CD14-positive monocyte (primary cell): ENCODE results near the gene NR4A2. TPM values are rescaled to one million over a fixed set of nuclear protein-coding genes. Genes with fewer than 3 reads are reported as not detected.

Experiments used
- DNase-seq, 3 donors: peaks; one replicate each; pipeline ENCODE4 v3.0.0-alpha.2; 2011 to 2022
- H2AFZ ChIP-seq: 2 replicates; pipeline ENCODE4 v1.6.0; 2012; ENCODE audit warnings: mild to moderate bottlenecking, low read depth, low read length, inconsistent platforms; ENCODE audit not compliant: insufficient read depth, poor library complexity, severe bottlenecking
- H3K27ac ChIP-seq, 2 donors: 1 replicate in 1 of 2; 2 replicates in 1 of 2; pipeline ENCODE4 v1.5.1; 2012 to 2013; ENCODE audit warnings: low read length in 2 of 2, control low read depth in 1 of 2, inconsistent platforms in 1 of 2, low read depth in 1 of 2, mild to moderate bottlenecking in 1 of 2
- H3K27me3 ChIP-seq, 2 donors: one replicate each; pipeline versions ENCODE4 v1.6.0 to v1.6.1; 2011 to 2013; ENCODE audit warnings: low read length in 2 of 2; ENCODE audit not compliant: control insufficient read depth in 2 of 2, insufficient read depth in 2 of 2
- H3K36me3 ChIP-seq, 2 donors: replicated peaks in 1 of 2; 1 replicate in 1 of 2; 2 replicates in 1 of 2; pipeline versions ENCODE4 v1.5.1 to v1.6.1; 2012 to 2013; ENCODE audit warnings: low read length in 2 of 2, control low read depth in 1 of 2, inconsistent platforms in 1 of 2, mild to moderate bottlenecking in 1 of 2; ENCODE audit not compliant: insufficient read depth in 2 of 2, control insufficient read depth in 1 of 2
- H3K4me1 ChIP-seq, 2 donors: 1 replicate in 1 of 2; 2 replicates in 1 of 2; pipeline versions ENCODE4 v1.5.1 to v1.6.1; 2012 to 2013; ENCODE audit warnings: low read length in 2 of 2, control low read depth in 1 of 2, inconsistent platforms in 1 of 2, mild to moderate bottlenecking in 1 of 2, moderate library complexity in 1 of 2; ENCODE audit not compliant: insufficient read depth in 2 of 2, control insufficient read depth in 1 of 2
- H3K4me2 ChIP-seq: replicated peaks from 2 replicates; pipeline ENCODE3; 2012; ENCODE audit warnings: low read length, moderate library complexity, mild to moderate bottlenecking; ENCODE audit not compliant: poor library complexity, severe bottlenecking; ENCODE audit errors: extremely low read depth
- H3K4me3 ChIP-seq, 3 experiments: fragments of 200-600 bp in 1 of 3; sonication (generic) in 1 of 3; replicated peaks in 1 of 3; 1 replicate in 2 of 3; 2 replicates in 1 of 3; pipeline ENCODE4 v1.5.1; 2011 to 2013; ENCODE audit warnings: low read length in 3 of 3, mild to moderate bottlenecking in 3 of 3, control low read depth in 2 of 3, low read depth in 2 of 3, inconsistent platforms in 1 of 3, moderate library complexity in 1 of 3
- H3K79me2 ChIP-seq: 2 replicates; pipeline ENCODE4 v1.6.0; 2012; ENCODE audit warnings: mild to moderate bottlenecking, control low read depth, inconsistent platforms, low read length, moderate library complexity; ENCODE audit not compliant: insufficient read depth
- H3K9ac ChIP-seq: 2 replicates; pipeline ENCODE4 v1.6.0; 2017; ENCODE audit warnings: low read length, mild to moderate bottlenecking; ENCODE audit not compliant: insufficient read depth, poor library complexity, severe bottlenecking
- H3K9me3 ChIP-seq, 2 donors: replicated peaks in 1 of 2; 1 replicate in 1 of 2; 2 replicates in 1 of 2; pipeline versions ENCODE4 v1.5.1 to v1.6.1; 2012 to 2013; ENCODE audit warnings: low read length in 2 of 2, control low read depth in 1 of 2; ENCODE audit not compliant: control insufficient read depth in 1 of 2, insufficient read depth in 1 of 2
- H4K20me1 ChIP-seq: 2 replicates; pipeline ENCODE4 v1.6.0; 2012; ENCODE audit warnings: mild to moderate bottlenecking, low read length, control low read depth, moderate library complexity; ENCODE audit not compliant: insufficient read depth
- H3K27ac Mint-ChIP-seq, 7 donors: one replicate each; pipeline ENCODE4 v1.8.0; 2020; ENCODE audit warnings: mild to moderate bottlenecking in 7 of 7, mixed read lengths in 7 of 7, moderate library complexity in 6 of 7, inconsistent platforms in 2 of 7
- H3K27me3 Mint-ChIP-seq, 3 donors: one replicate each; pipeline ENCODE4 v1.8.0; 2021 to 2022; ENCODE audit warnings: low read depth in 3 of 3, mild to moderate bottlenecking in 3 of 3, mixed read lengths in 3 of 3, moderate library complexity in 3 of 3, inconsistent platforms in 1 of 3
- H3K36me3 Mint-ChIP-seq, 2 donors: one replicate each; pipeline ENCODE4 v1.8.0; 2020; ENCODE audit warnings: mixed read lengths in 2 of 2, inconsistent platforms in 1 of 2, mild to moderate bottlenecking in 1 of 2
- H3K4me1 Mint-ChIP-seq: one replicate; pipeline ENCODE4 v1.8.0; 2020; ENCODE audit warnings: mild to moderate bottlenecking, mixed read lengths
- H3K4me3 Mint-ChIP-seq, 2 donors: one replicate each; pipeline ENCODE4 v1.8.0; 2020; ENCODE audit warnings: mild to moderate bottlenecking in 2 of 2, mixed read lengths in 2 of 2, moderate library complexity in 1 of 2
- H3K9me3 Mint-ChIP-seq, 7 donors: one replicate each; pipeline ENCODE4 v1.8.0; 2020 to 2022; ENCODE audit warnings: mixed read lengths in 7 of 7, mild to moderate bottlenecking in 6 of 7, moderate library complexity in 6 of 7, inconsistent platforms in 2 of 7
- WGBS: methylation state at CpG from one replicate; pipeline ENCODE4 v1.1.5; 2013; ENCODE audit warnings: missing lambda C conversion rate; ENCODE audit not compliant: insufficient coverage; 5-methylcytosine and 5-hydroxymethylcytosine counted together
- intact Hi-C, 2 donors: fragments of 100-400 bp; cut with micrococcal nuclease; formaldehyde crosslinking; loops; one replicate each; pipeline versions ENCODE4 v1.15.0 to v1.15.1; 2023
- polyA plus RNA-seq, 3 donors: library from polyadenylated mRNA; depleted of rRNA in 1 of 3; unstranded in 2 of 3; stranded (reverse) in 1 of 3; fragments of 300-500 nt in 2 of 3; fragments of >200 nt in 1 of 3; fragmentation: Illumina TruSeq in 2 of 3; gene quantifications; 1 replicate in 2 of 3; 2 replicates in 1 of 3; pipeline ENCODE4 v1.2.3, GENCODE V29; 2012 to 2021
- TF ChIP-seq, protein P1 (sequence below): fragments of 200-600 bp; IDR thresholded peaks from one replicate; pipeline ENCODE4 v1.8.0; 2022; ENCODE audit warnings: antibody characterized with exemption, mild to moderate bottlenecking

NR4A2 gene
- polyA plus RNA-seq, 3 donors: 12.1 to 213 (median 21.6) TPM

DNA sequence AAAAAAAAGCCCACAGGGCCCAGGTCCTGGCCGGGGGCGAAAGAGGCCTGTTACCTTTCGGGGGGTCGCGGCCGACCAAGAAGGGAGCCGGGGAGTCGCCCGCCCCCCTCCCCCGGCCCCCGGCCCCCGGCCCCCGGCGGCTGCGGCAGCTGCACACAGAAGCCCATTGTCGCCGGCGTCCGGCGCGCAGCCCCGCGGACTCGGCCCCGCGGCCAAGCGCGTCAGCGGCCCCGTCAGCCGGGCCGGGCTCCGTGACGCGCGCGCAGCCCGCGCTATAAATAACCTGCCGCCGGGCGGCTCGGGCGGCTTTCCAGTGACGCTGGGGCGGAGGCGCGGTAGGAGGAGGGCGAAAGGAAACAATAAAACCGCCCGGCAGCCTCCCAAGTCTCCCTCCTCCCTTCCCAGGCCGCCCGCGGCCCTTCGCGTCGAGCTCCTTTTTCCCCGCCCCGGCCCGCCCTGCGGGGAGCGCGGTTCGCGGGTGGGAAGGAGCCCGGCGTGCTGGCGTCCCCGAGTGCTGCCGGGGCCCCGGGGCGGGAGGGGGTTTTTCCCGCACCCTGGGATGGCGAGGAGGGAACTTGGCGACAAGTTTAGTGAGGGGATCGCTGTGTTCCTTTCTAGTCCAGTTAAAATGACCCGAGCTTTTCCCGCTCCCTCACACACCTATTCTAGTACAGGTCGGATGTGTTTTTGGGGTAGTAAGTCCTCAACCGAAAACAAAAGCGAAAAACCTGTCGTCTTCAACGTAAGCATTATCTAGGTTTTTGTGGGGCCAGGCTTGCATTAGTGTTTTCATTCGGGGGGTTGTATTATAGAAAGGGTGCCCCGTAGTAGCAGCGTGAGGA, 10.0 kb upstream of the NR4A2 start:
- H3K9me3 Mint-ChIP-seq: no peaks in the 10 kb centered on the region
- Histone ChIP-seq H3K4me3 (peak overlapping the region; percentile 86 to 93 (median 91)), H3K27me3 (no peaks in the 10 kb centered on the region), H3K4me2 (peak overlapping the region; percentile 89), H3K27ac (peak overlapping the region; percentile 99), H3K9me3 (no peaks in the 10 kb centered on the region), H4K20me1 (no peaks in the 10 kb centered on the region), H3K9ac (peak overlapping the region; percentile 98), H3K36me3 (no peaks in the 10 kb centered on the region), H3K4me1 (peaks cover 25 to 31% of the 10 kb centered on the region in 2 donors), H3K79me2 (peaks cover 19% of the 10 kb centered on the region), H2AFZ (peak overlapping the region; percentile 44)
- DNase-seq: peak; percentile 89 to 93 (median 90)
- H3K4me1 Mint-ChIP-seq: peaks cover 37% of the 10 kb centered on the region
- H3K36me3 Mint-ChIP-seq: no peaks in the 10 kb centered on the region
- H3K27me3 Mint-ChIP-seq: peaks cover 0 to 4% (median 2%) of the 10 kb centered on the region in 3 donors
- H3K27ac Mint-ChIP-seq: peak overlapping the region; percentile 97 to 99 (median 99)
- under 1% methylated on average over 47 of the region's 86 CpGs for WGBS
- intact Hi-C loops: loop anchor here in 1 of 2 donors (2.0 kb wide), 1 partner anchor 58 kb away; no protein-coding TSS in a partner anchor
- TF ChIP-seq, protein P1, sequence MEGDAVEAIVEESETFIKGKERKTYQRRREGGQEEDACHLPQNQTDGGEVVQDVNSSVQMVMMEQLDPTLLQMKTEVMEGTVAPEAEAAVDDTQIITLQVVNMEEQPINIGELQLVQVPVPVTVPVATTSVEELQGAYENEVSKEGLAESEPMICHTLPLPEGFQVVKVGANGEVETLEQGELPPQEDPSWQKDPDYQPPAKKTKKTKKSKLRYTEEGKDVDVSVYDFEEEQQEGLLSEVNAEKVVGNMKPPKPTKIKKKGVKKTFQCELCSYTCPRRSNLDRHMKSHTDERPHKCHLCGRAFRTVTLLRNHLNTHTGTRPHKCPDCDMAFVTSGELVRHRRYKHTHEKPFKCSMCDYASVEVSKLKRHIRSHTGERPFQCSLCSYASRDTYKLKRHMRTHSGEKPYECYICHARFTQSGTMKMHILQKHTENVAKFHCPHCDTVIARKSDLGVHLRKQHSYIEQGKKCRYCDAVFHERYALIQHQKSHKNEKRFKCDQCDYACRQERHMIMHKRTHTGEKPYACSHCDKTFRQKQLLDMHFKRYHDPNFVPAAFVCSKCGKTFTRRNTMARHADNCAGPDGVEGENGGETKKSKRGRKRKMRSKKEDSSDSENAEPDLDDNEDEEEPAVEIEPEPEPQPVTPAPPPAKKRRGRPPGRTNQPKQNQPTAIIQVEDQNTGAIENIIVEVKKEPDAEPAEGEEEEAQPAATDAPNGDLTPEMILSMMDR: no peak
- H3K4me3 Mint-ChIP-seq: peak overlapping the region; percentile 91 to 92

DNA sequence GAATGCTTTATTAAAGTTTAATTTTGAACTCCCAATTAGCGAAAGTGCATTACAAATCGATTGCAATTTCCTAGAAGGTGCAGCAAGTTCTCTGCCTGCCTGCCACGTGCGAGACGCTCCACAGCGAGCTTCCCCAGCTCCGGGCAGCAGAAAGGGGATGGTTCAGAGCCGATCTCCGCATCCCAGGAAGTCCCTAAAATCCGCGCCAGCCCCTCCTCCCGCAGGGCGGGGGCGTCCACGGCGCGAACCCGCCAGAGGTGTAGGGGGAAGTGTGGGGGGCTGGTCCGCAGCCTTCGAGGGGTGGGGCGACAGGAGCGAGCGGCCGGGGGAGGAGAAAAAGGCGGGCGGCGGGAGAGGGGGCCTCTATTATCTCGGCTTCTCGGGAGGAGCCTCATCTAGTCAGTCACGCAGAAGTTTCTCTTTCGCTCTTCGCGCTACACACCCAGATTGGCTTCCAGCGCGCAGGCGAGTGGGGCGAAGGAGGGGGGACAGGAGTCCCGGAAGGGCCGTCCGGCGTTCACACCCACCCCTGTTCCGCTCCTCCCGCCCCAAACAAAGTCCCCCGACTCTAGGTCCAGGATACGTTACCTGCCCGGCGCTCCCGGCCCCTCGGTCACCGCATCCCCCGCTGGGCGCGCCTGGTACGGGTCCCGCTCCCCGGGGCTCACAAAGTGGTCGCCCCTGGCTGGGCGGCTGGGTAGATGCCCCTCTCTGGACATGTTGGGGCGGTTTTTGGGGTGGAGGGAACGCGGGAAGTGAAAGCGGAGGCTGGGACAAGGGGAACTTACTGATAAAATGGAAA, 9.1 kb upstream of the NR4A2 start:
- intact Hi-C loops: loop anchor here in 1 of 2 donors (2.0 kb wide), 1 partner anchor 59 kb away; no protein-coding TSS in a partner anchor
- Histone ChIP-seq H3K36me3 (no peaks in the 10 kb centered on the region), H3K27me3 (no peaks in the 10 kb centered on the region), H3K27ac (peak overlapping the region; percentile 99), H3K9ac (peak overlapping the region; percentile 98), H3K4me3 (peak overlapping the region; percentile 86 to 91 (median 87)), H4K20me1 (no peaks in the 10 kb centered on the region), H3K9me3 (no peaks in the 10 kb centered on the region), H2AFZ (peak overlapping the region; percentile 46), H3K79me2 (peaks cover 23% of the 10 kb centered on the region), H3K4me2 (peak overlapping the region; percentile 89), H3K4me1 (peaks cover 25 to 31% of the 10 kb centered on the region in 2 donors)
- H3K9me3 Mint-ChIP-seq: no peaks in the 10 kb centered on the region
- H3K27me3 Mint-ChIP-seq: peaks cover 0 to 4% (median 1%) of the 10 kb centered on the region in 3 donors
- DNase-seq: peak; percentile 86 to 91 (median 89)
- peak overlapping the region; percentile 91 to 92 for H3K4me3 Mint-ChIP-seq
- peak overlapping the region; percentile 97 to 99 (median 99) for H3K27ac Mint-ChIP-seq
- peaks cover 37% of the 10 kb centered on the region for H3K4me1 Mint-ChIP-seq
- WGBS: 0% methylated on average over 36 of the region's 62 CpGs
- TF ChIP-seq, protein P1: no peak
- no peaks in the 10 kb centered on the region for H3K36me3 Mint-ChIP-seq
